Panc1 (cell line): ENCODE data around the gene BRD3OS.

Source experiments
- CTCF ChIP-seq: fragments of 450-650 bp; IDR thresholded peaks from 2 replicates; pipeline ENCODE4 v1.5.1; 2017; ENCODE audit warnings: mild to moderate bottlenecking
- POLR2AphosphoS5 ChIP-seq: IDR thresholded peaks from 2 replicates; pipeline ENCODE4 v1.6.1; 2012; ENCODE audit warnings: mild to moderate bottlenecking, low read depth, low read length, moderate library complexity
- REST ChIP-seq, 2 experiments: IDR thresholded peaks; 2 replicates each; pipeline ENCODE4 v1.6.1; 2011 to 2012; ENCODE audit warnings: low read depth in 2 of 2, control low read depth in 1 of 2, low read length in 1 of 2, mild to moderate bottlenecking in 1 of 2, moderate library complexity in 1 of 2; ENCODE audit not compliant: insufficient read depth in 1 of 2

GRCh38 chr9:134060546-134060945 lies 35.3 kb downstream of the BRD3OS start:
- no peak for TF ChIP-seq CTCF
- TF ChIP-seq POLR2AphosphoS5 = no peak
- TF ChIP-seq REST (IDR thresholded peaks at IDR 0.05; ENCODE audit: insufficient read depth in 1 of 2, low read depth in 2 of 2, low read length in 1 of 2) = no peak
